ENCODE results near the gene NR4A1. TPM values are rescaled to one million over a fixed set of nuclear protein-coding genes. Genes with fewer than 3 reads are reported as not detected.

The NR4A1 gene
- total RNA-seq, 1 experiment from 2014 or later: 37.9 TPM

DNA sequence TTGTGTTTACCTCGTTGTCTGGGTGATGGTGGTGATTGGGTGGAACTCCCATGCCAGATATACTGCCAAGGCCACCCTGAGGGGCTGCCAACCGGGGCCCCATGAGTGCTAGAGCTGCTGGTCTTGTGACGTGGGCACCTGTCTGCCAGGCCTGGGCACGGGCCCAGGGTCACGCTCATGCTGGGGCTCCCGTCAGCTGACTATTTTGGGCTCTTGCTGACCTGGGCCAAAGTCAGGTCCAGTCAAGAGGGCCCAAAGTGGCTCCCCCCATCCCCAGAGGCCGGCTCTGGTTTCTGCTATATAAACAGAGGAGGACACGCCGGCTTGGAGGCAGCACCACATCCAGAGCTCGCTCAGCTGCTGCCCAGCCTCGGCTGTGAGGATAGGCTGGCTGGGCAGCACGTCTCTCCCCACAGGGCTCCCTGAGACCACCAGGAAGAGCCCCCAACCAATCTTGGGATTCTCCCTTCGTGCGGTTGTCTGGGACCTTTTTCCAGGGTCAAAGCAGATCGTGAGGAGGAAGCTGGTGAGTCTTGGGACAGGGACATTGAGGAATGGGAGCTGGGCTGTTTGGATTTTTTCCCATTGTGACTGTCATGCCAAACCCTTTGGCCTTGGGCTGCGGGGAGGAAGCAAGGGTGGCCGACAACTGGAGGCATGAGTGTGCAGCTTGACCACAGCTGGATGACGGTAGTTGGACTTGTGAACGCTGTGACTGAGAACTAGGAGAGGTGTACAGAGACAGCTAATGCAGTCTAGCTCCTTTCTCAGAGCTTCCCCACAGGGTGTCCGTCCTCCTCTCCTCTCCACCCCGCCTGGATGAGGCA is 7.6 kb upstream of the NR4A1 start:
- Mint-ChIP-seq H3K4me3 (ENCODE audit: unreplicated experiment) (no peak overlapping the region), H3K36me3 (ENCODE audit: insufficient read depth, unreplicated experiment) (peaks cover 36% of the 10 kb centered on the region), H3K27ac (ENCODE audit: unreplicated experiment) (no peak overlapping the region), H3K27me3 (ENCODE audit: insufficient read depth, unreplicated experiment) (no peaks in the 10 kb centered on the region), H3K9me3 (ENCODE audit: unreplicated experiment) (no peaks in the 10 kb centered on the region), H3K4me1 (ENCODE audit: low read depth, unreplicated experiment) (peaks cover 18% of the 10 kb centered on the region)
- ChIA-PET POLR2A (interaction anchor here (1.5 kb wide), 1 partner anchor 11 kb away, joined by 5 read pairs; no protein-coding TSS in a partner anchor), CTCF (interaction anchor here (2.7 kb wide), 1 partner anchor 18 kb away, joined by 15 read pairs; no protein-coding TSS in a partner anchor)
- Histone ChIP-seq H3K9me3 (no peaks in the 10 kb centered on the region), H3K36me3 (ENCODE audit: control insufficient read depth, insufficient read depth, low read length) (no peaks in the 10 kb centered on the region; the same call in 1 of the 2 replicates), H3K27me3 (replicated peaks; ENCODE audit: control insufficient read depth, insufficient read depth, low read length) (no peaks in the 10 kb centered on the region), H3K4me1 (peaks cover 14% of the 10 kb centered on the region), H3K4me3 (ENCODE audit: low read depth, low read length) (no peak overlapping the region)
- TF ChIP-seq, protein P1, sequence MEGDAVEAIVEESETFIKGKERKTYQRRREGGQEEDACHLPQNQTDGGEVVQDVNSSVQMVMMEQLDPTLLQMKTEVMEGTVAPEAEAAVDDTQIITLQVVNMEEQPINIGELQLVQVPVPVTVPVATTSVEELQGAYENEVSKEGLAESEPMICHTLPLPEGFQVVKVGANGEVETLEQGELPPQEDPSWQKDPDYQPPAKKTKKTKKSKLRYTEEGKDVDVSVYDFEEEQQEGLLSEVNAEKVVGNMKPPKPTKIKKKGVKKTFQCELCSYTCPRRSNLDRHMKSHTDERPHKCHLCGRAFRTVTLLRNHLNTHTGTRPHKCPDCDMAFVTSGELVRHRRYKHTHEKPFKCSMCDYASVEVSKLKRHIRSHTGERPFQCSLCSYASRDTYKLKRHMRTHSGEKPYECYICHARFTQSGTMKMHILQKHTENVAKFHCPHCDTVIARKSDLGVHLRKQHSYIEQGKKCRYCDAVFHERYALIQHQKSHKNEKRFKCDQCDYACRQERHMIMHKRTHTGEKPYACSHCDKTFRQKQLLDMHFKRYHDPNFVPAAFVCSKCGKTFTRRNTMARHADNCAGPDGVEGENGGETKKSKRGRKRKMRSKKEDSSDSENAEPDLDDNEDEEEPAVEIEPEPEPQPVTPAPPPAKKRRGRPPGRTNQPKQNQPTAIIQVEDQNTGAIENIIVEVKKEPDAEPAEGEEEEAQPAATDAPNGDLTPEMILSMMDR (IDR thresholded peaks at IDR 0.05; ENCODE audit: insufficient read depth in 1 of 2, low read depth in 1 of 2, low read length in 1 of 2, severe bottlenecking in 1 of 2, unreplicated experiment in 1 of 2): no peak
- BruUV-seq (replicated peaks): no TSS peak
- DNase-seq: no peak
- intact Hi-C loops (cut with micrococcal nuclease; ENCODE audit: unreplicated experiment): no loop called here

DNA sequence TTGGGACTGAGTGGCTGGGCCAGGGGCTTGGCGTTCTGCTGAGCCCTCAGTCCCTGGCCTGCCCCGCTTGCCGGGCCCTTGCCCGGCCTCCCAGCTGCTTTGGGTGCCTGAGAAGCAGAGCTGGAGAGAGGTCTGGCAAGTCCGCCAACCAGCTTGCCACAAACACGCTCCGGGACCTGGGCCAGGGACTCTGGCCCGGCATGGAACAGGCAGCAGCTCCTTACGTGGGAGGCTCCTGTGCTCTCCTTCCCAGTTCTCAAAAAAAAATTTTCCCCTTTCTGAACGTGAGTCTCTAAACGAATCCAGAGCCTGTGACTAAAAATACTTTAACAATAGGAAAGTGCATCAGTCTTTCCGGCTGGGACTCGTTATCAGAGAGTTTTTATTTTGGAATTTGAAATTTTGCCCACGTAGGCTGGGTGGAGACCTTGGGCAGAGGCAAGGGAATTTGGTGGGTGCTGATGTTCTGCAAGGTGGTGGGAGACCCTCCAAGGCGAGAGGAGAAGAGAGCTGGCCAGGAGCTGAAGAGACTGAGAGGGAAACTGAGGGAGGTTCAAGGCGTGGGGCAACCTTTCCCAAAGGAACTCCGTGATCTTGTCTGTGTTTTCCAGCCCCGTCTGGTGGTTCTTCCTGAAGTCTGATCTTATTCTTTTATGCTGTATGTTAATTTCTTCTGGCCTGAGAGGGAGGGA is 6.8 kb upstream of the NR4A1 start:
- DNase-seq: no peak
- TF ChIP-seq, protein P1 (IDR thresholded peaks at IDR 0.05; ENCODE audit: insufficient read depth in 1 of 2, low read depth in 1 of 2, low read length in 1 of 2, severe bottlenecking in 1 of 2, unreplicated experiment in 1 of 2): no peak
- Mint-ChIP-seq H3K4me3 (ENCODE audit: unreplicated experiment) (no peak overlapping the region), H3K27me3 (ENCODE audit: insufficient read depth, unreplicated experiment) (no peaks in the 10 kb centered on the region), H3K27ac (ENCODE audit: unreplicated experiment) (no peak overlapping the region), H3K36me3 (ENCODE audit: insufficient read depth, unreplicated experiment) (peaks cover 36% of the 10 kb centered on the region), H3K4me1 (ENCODE audit: low read depth, unreplicated experiment) (peaks cover 21% of the 10 kb centered on the region), H3K9me3 (ENCODE audit: unreplicated experiment) (no peaks in the 10 kb centered on the region)
- Histone ChIP-seq H3K4me3 (ENCODE audit: low read depth, low read length) (no peak overlapping the region), H3K27me3 (replicated peaks; ENCODE audit: control insufficient read depth, insufficient read depth, low read length) (no peaks in the 10 kb centered on the region), H3K4me1 (peaks cover 11% of the 10 kb centered on the region), H3K9me3 (no peaks in the 10 kb centered on the region), H3K36me3 (ENCODE audit: control insufficient read depth, insufficient read depth, low read length) (no peaks in the 10 kb centered on the region; the same call in 1 of the 2 replicates)
- ChIA-PET POLR2A (interaction anchor here (1.5 kb wide), 1 partner anchor 12 kb away, joined by 5 read pairs; no protein-coding TSS in a partner anchor), CTCF (interaction anchor here (2.7 kb wide), 1 partner anchor 19 kb away, joined by 15 read pairs; no protein-coding TSS in a partner anchor)
- BruUV-seq (replicated peaks): no TSS peak
- intact Hi-C loops (cut with micrococcal nuclease; ENCODE audit: unreplicated experiment): no loop called here

DNA sequence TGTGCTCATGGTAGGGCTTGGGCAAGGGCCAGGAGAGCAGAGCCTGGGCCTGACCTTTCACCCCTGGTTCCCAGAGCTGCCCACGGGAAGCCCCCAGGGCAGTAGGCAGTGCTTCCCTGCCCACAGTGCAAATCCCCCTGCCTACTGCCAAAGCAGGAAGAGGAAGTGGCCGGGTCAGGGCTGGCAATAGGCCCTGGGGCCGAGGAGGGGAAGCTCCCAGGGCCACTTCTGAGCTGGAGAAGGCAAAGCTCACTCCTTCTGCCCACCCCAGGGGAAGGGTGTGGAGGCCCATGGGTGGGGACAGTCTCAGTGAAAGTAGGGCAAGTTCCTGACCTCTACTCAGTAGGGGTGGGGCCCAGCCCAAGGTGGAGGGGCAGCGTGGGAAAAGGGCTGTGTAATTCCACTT is 5.4 kb upstream of the NR4A1 start:
- CTCF ChIA-PET: interaction anchor here (1.8 kb wide), 1 partner anchor 21 kb away, joined by 6 read pairs; no protein-coding TSS in a partner anchor
- intact Hi-C loops (cut with micrococcal nuclease; ENCODE audit: unreplicated experiment): no loop called here

More for the DNA sequence above, 5.4 kb upstream of the NR4A1 start:
- Histone ChIP-seq H3K4me3 (ENCODE audit: low read depth, low read length) (no peak overlapping the region), H3K27me3 (replicated peaks; ENCODE audit: control insufficient read depth, insufficient read depth, low read length) (no peaks in the 10 kb centered on the region), H3K36me3 (ENCODE audit: control insufficient read depth, insufficient read depth, low read length) (no peaks in the 10 kb centered on the region; the same call in 1 of the 2 replicates), H3K9me3 (no peaks in the 10 kb centered on the region), H3K4me1 (peaks cover 23% of the 10 kb centered on the region)
- H3K4me1 Mint-ChIP-seq (ENCODE audit: low read depth, unreplicated experiment): peaks cover 18% of the 10 kb centered on the region
- no peak for DNase-seq
- H3K27ac Mint-ChIP-seq (ENCODE audit: unreplicated experiment): no peak overlapping the region
- no peak overlapping the region for H3K4me3 Mint-ChIP-seq (ENCODE audit: unreplicated experiment)
- H3K9me3 Mint-ChIP-seq (ENCODE audit: unreplicated experiment): no peaks in the 10 kb centered on the region
- no peaks in the 10 kb centered on the region for H3K27me3 Mint-ChIP-seq (ENCODE audit: insufficient read depth, unreplicated experiment)
- TF ChIP-seq, protein P1 (IDR thresholded peaks at IDR 0.05; ENCODE audit: insufficient read depth in 1 of 2, low read depth in 1 of 2, low read length in 1 of 2, severe bottlenecking in 1 of 2, unreplicated experiment in 1 of 2): no peak
- no TSS peak for BruUV-seq (replicated peaks)
- POLR2A ChIA-PET: no interaction called here
- peaks cover 45% of the 10 kb centered on the region for H3K36me3 Mint-ChIP-seq (ENCODE audit: insufficient read depth, unreplicated experiment)
